Panc1 (cell line): ENCODE data around the gene TAF15.

Experiments used
- CTCF ChIP-seq: fragments of 450-650 bp; IDR thresholded peaks from 2 replicates; pipeline ENCODE4 v1.5.1; 2017; ENCODE audit warnings: mild to moderate bottlenecking
- POLR2AphosphoS5 ChIP-seq: IDR thresholded peaks from 2 replicates; pipeline ENCODE4 v1.6.1; 2012; ENCODE audit warnings: mild to moderate bottlenecking, low read depth, low read length, moderate library complexity
- REST ChIP-seq, 2 experiments: IDR thresholded peaks; 2 replicates each; pipeline ENCODE4 v1.6.1; 2011 to 2012; ENCODE audit warnings: low read depth in 2 of 2, control low read depth in 1 of 2, low read length in 1 of 2, mild to moderate bottlenecking in 1 of 2, moderate library complexity in 1 of 2; ENCODE audit not compliant: insufficient read depth in 1 of 2
- SIN3A ChIP-seq: IDR thresholded peaks from 2 replicates; pipeline ENCODE4 v1.6.1; 2012; ENCODE audit warnings: low read depth, mild to moderate bottlenecking, low read length, moderate library complexity, borderline replicate concordance; ENCODE audit not compliant: insufficient read depth
- TCF7L2 ChIP-seq: IDR thresholded peaks from 2 replicates; pipeline ENCODE4 v1.6.1; 2011; ENCODE audit warnings: mild to moderate bottlenecking, low read depth, low read length, inconsistent platforms

DNA sequence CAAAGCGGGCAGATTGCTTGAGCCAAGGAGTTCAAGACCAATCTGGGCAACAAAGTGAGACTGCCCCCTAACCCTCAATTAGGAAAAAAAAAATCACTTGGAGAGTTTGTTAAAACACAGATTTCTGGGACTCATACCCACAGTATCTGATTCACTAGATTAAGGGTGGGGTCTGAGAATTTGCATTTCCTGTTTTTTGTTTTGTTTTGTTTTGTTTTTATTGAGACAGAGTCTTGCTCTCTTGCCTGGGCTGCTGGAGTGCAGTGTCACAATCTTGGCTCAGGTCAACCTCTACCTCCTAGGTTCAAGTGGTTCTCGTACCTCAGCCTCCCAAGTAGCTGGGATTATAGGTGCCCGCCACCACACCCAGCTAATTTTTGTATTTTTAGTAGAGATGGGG, 58.3 kb downstream of the TAF15 start:
- TF ChIP-seq SIN3A, result no peak
- TF ChIP-seq CTCF, result no peak
- TF ChIP-seq POLR2AphosphoS5, result no peak
- TF ChIP-seq REST (IDR thresholded peaks at IDR 0.05; ENCODE audit: insufficient read depth in 1 of 2, low read depth in 2 of 2, low read length in 1 of 2), result no peak
- TF ChIP-seq TCF7L2, result no peak
